ENCODE measurements around the gene FAT4.

GRCh38 chr4:125313497-125313896, 1.3 kb upstream of the FAT4 start:
- TF ChIP-seq YY1 (IDR thresholded peaks at IDR 0.05; ENCODE audit: insufficient read depth, insufficient read length) (no peak), ZNF274 (IDR thresholded peaks at IDR 0.05; ENCODE audit: low read depth, low read length) (no peak), SUZ12 (IDR thresholded peaks at IDR 0.05; ENCODE audit: extremely low read depth, insufficient read depth, insufficient read length) (no peak)
